ENCODE measurements around the gene TUBA1A.
"Not testable (repeated sequence)": the region's sequence is repeated elsewhere in the genome, so short reads cannot be mapped to it uniquely, and the experiment has no call there.

Gene TUBA1A

GRCh38 chr12:49188916-49189367 is at the start of gene TUBA1A:
Gene TUBA1A (minus strand): TSS chr12:49189080. CDS start chr12:49188979, 101 bp downstream.
- peak; percentile 94 for DNase-seq (ENCODE audit: low read depth)

GRCh38 chr12:49236423-49236822 is 47.5 kb upstream of the TUBA1A start:
- DNase-seq (ENCODE audit: low read depth): no peak

- no peak for DNase-seq (ENCODE audit: low read depth)
These were observed 45.1 kb upstream of the TUBA1A start for GRCh38 chr12:49233842-49234526.

DNA sequence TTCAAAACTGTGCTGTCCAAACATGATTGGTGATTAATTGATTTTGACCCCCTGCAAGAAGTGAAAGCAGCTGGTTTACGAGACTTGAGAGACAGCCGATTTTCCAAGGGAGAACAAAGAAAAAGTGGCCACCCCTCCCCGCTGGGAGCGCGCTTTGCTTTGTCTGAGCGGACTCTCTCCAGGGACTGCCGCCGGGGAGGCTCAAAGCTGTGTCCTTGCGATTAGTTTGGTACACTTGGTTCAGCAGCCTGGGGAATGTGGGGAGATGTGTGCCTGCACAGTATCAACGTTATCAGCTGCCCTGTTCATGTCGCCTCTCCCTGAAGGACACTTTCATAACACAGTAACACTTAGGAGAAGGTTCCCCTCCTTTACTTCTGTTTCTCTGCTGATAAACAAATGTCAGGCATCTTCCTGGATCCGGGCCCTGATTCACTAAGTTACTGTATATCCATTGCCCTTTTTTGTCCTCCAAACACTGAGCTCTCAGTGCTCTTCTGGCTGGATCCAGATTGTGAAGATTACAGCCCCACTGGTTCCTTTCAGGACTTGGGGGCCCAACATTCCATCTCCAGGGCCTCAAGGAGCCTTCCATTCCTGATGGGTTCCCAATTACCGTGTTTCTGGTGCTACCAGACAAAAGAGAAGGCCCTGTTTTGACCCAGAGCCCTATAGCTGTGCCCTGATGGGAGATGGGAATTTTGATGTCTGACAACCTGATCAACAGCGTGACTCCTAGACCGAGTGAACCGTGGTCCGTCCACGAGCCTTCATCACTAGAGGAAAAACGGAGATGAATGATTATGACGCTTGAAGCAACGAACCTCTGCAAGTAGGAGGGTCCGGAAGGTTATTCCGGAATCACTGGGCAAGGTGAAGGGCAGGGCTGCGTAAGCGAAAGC is 44.3 kb upstream of the TUBA1A start:
- no peak for DNase-seq (ENCODE audit: low read depth)

DNA sequence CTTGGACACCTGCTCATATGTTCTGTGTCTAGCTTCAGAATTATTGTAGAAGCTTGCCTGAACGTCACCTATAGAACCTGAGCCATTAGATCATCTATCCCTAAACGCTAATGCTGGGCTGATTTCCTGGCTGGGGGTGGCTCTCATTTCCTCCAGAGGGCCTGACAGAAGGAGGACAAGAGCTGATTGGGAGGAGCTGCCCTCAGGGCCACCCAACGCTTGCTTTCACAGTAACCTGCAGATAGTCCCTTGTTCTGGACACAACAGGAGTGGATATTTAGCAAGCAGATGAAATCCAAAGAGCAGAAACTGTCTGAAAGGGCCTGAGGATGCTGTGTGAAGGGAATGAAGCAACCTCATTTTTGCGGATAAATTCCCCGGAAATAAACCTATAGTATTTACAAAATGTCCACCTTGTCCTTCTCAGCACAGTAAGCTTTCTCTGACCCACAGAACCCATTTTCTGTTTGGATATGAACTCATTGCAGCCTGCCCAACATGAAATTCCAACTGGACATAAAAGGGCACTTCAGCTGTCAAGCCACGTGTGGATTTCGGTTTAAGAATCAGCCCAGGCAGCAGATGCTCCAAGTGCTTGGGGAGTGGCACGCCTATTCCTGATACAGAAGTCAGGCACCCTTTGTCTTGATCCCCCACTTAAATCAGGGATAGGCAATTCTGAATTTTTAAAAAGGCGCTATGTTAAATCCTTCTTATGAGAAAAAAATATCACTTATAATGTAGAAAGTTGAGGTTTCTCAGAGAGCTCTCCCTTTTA is 43.2 kb upstream of the TUBA1A start:
- DNase-seq (ENCODE audit: low read depth): no peak

DNA sequence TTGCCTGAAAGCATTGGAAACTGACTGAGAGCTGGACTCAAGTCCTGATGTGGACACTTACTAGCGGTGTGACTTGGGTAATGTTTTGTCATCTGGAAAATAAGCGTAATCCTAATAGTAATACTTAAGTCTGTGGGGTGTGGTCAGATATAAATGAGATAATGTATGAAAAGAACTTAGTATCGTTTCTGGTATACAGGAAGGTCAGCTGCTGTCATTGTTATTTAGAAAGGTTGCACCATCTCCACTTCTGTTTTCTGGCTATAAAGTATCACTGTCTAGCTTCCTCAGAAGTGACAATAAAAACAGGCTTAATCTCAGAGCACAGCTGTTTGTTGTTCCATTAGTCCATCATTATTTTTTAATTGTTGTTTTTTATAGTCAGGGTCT is 41.9 kb upstream of the TUBA1A start:
- no peak for DNase-seq (ENCODE audit: low read depth)

DNA sequence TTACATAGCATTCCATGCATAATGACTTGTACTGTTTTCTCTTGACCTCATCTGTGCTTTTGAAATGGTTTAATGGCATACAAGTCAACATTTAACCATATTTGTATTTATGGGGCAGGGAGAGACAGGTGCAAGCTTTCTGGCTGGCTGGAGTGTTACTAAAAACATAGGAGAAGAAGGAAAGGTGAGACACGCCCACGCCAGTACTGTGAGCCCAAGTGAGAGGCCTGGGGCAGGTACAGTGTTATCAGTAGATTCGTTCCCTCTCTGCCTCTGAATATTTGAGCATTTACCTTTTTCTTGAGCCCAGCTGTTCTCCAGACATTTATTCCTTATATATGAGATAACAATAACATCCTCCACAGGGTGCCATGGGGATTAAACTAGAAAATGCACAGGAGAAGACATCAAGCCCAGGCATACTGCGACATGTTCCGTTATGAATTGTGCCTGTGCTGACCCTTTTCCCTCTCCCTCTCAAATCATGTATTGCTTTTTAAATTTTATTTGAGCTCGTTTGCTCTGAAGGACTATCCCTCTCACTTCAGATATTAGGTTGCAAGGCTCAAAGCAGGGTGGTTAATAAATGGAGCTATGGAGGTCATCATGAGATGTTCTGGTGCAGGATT is 41.4 kb upstream of the TUBA1A start:
- no peak for DNase-seq (ENCODE audit: low read depth)

- DNase-seq (ENCODE audit: low read depth): no peak
These were observed 39.8 kb upstream of the TUBA1A start for GRCh38 chr12:49228653-49229052.

- no peak for DNase-seq (ENCODE audit: low read depth)
These were observed 38.8 kb upstream of the TUBA1A start for GRCh38 chr12:49227713-49228112.

- DNase-seq (ENCODE audit: low read depth): no peak
These were observed 36.8 kb upstream of the TUBA1A start for GRCh38 chr12:49225576-49226166.

DNA sequence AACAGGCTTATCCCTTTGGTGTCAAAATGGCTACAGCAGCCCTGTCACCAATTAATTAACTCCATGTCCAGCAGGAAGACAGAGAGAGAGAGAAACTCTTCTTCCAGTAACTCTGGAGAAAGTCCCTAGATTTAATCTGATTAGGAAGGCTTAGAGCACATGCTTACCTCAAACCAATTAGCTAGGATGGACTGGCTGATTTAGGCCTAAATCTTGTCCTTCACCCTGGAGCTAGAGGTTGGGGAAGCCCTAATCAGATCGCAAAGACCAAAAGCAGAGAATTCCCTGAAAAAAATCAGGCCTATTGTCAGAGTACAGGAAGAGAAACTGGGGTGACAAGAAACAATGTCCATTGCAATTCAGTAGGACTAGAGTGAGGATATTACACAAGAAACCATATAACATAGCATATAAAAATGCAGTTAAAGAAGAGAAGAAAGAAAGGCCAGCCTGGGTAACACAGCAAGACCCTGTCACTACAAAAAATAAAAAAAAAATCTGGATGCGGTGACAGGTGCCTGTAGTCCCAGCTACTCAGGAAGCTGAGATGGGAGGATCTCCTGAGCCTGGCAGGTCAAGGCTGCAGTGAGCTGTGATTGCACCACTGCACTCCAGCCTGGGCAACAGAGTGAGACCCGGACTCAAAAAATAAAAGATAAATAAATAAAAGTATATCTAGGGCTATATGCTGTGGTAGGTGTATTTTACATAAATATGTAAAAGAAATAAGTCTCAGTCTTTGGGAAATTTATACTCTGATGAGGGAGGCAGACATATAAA is 34.9 kb upstream of the TUBA1A start:
- DNase-seq (ENCODE audit: low read depth): no peak

- DNase-seq (ENCODE audit: low read depth): no peak
These were observed 34.2 kb upstream of the TUBA1A start for GRCh38 chr12:49223122-49223521.

- DNase-seq (ENCODE audit: low read depth): no peak
These were observed 32.1 kb upstream of the TUBA1A start for GRCh38 chr12:49220972-49221371.

- DNase-seq (ENCODE audit: low read depth): no peak
These were observed 30.6 kb upstream of the TUBA1A start for GRCh38 chr12:49219417-49220026.

- no peak for DNase-seq (ENCODE audit: low read depth)
These were observed 23.7 kb upstream of the TUBA1A start for GRCh38 chr12:49212572-49212971.

DNA sequence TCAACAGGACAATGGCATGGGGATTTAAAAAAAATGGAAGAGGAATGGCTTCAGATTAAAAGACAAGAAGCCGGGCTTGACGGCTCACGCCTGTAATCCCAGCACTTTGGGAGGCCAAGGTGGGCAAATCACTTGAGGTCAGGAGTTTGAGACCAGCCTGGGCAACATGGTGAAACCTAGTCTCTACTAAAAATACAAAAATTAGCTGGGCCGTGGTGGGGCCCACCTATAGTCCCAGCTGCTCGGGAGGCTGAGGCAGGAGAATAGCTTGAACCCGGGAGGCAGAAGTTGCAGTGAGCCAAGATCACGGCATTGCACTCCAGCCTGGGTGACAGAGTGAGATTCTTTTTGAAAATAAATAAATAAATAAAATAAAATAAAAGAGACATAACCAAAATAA is 21.8 kb upstream of the TUBA1A start:
- DNase-seq (ENCODE audit: low read depth): not testable (repeated sequence)

DNA sequence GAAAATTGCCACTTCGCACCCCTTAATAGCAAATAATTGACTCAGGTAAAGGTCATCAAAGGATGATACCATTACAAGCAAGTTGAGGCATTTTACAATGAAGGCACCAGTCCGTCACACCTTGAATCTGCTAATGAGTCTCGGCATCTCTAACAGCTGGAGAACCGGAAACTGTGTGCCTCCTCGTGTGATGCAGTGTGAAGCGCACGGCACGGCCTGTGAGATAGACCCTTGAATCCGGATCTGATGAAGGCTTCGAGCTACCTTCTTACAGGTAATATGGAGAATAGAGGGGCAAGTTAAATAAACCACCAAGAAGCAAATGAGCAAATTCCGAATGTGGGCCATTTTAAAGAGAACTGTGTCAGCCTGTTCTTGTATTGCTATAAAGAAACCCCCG is 19.8 kb upstream of the TUBA1A start:
- no peak for DNase-seq (ENCODE audit: low read depth)

DNA sequence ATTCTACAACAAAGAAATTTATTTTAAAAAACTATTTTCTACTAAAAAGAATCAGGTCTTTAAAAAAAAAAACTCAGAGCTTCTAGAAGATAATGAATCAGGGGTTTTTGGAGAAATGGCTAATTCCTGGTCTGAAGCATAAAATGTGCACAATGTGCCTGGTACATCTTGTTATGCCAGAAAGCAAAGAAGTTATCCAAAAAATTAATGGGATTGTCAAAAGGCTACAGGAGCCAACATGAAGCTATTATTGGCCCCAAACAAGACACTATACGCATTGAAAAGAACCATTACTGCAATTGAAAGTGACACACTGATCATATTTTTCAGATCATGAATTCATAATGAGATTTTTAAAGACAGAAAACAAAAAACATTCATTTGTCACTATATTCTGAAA is 19.3 kb upstream of the TUBA1A start:
- no peak for DNase-seq (ENCODE audit: low read depth)

GRCh38 chr12:49206389-49206788 is 17.5 kb upstream of the TUBA1A start:
- no peak for DNase-seq (ENCODE audit: low read depth)

DNA sequence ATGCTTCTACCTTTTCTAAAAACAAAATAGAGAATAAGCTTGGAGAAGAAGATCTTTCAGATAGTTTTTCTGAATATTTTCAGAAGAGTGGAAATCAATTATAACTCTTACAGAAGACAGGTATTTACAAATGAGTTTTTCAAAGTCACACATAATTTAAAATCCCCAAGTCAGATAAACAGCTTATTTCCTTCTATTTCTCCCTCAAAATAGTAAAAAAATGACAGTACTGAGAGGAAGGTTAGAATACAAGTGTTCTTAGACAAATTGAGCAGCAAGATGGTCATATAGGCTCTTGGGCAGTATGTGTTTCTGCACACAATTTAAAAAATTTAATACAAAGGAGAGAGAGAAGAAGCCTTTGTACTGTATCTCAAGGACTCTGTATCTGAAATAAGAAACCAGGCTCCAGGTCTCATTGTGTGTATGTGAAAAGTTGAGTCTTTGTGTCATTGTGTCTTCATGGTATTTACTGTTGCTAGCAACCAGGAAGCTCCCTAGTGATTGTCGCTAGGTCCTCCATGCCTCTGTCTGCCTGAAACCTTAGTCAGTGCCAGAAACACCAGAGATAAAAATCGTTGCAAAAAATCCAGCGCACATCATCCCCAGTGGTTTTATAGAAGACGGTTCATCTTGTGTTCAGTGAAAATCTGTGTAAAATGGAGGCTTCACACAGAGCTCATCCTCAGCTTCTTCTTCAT is 12.9 kb upstream of the TUBA1A start:
- no peak for DNase-seq (ENCODE audit: low read depth)

Measured in stimulated activated CD8-positive, alpha-beta memory T cell treated with anti-CD3 and anti-CD28 coated beads, Interleukin-12 subunit alpha, Interleukin-12 subunit beta, amount 100 ng/mL, for 1 hour (primary cell).